ENCODE measurements around the gene PLCB3. TPM values are rescaled to one million over a fixed set of nuclear protein-coding genes. Genes with fewer than 3 reads are reported as not detected.

The PLCB3 gene
- total RNA-seq, 1 donor from 2014 or later = 48.7 TPM

DNA sequence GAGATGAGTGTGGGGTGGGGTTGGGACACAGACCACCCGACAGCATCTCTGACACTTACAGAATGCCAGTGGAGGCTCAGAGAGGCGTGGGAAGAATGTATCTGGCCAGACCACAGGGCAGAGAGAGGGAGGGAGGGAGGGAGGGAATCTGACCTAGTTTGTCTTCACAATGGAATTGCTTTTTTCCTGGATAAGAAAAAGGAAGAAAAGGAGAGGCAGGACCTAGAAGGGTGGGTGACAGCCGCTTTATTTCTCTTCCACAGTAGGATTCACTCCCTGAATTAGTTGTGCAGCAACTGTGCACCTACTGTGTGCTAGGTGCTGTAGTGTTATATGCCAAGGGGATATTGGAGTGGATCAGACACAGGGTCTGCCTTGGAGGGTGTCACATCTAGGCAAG, 43.4 kb downstream of the PLCB3 start:
- H3K4me2 ChIP-seq (ENCODE audit: low read length) = no peak overlapping the region
- no peak overlapping the region for H3K4me3 ChIP-seq (ENCODE audit: insufficient read depth, low read depth, low read length)
- H3K9ac ChIP-seq (ENCODE audit: low read length) = no peak overlapping the region
- no peaks in the 10 kb centered on the region for H3K36me3 ChIP-seq (ENCODE audit: insufficient read depth, low read length)
- DNase-seq (ENCODE audit: low read depth) = peak; percentile 22
- no peaks in the 10 kb centered on the region for H3K79me2 ChIP-seq (ENCODE audit: insufficient read depth, low read length)
- no peak overlapping the region for H2AFZ ChIP-seq (ENCODE audit: low read depth, low read length)
- peaks cover 4% of the 10 kb centered on the region for H3K4me1 ChIP-seq (ENCODE audit: insufficient read depth, low read length)
- no peak overlapping the region for H3K27ac ChIP-seq (ENCODE audit: low read depth, low read length)
- peaks cover 26% of the 10 kb centered on the region for H4K20me1 ChIP-seq (ENCODE audit: insufficient read depth, low read length)
- no peaks in the 10 kb centered on the region for H3K9me3 ChIP-seq (ENCODE audit: insufficient read depth, low read depth, low read length)
- H3K36me3 Mint-ChIP-seq (ENCODE audit: low read depth, unreplicated experiment) = peaks cover 4% of the 10 kb centered on the region
- H3K4me3 Mint-ChIP-seq (ENCODE audit: unreplicated experiment) = peak overlapping the region; percentile 76
- H3K4me1 Mint-ChIP-seq (ENCODE audit: low read depth, unreplicated experiment) = peaks cover 10% of the 10 kb centered on the region
- peaks cover 64% of the 10 kb centered on the region for H3K27me3 Mint-ChIP-seq (ENCODE audit: low read depth, unreplicated experiment)
- peak overlapping the region; percentile 67 for H3K27ac Mint-ChIP-seq (ENCODE audit: unreplicated experiment)
- no peaks in the 10 kb centered on the region for H3K9me3 Mint-ChIP-seq (ENCODE audit: unreplicated experiment)
- no peak for FAIRE-seq
- TF ChIP-seq, protein P1, sequence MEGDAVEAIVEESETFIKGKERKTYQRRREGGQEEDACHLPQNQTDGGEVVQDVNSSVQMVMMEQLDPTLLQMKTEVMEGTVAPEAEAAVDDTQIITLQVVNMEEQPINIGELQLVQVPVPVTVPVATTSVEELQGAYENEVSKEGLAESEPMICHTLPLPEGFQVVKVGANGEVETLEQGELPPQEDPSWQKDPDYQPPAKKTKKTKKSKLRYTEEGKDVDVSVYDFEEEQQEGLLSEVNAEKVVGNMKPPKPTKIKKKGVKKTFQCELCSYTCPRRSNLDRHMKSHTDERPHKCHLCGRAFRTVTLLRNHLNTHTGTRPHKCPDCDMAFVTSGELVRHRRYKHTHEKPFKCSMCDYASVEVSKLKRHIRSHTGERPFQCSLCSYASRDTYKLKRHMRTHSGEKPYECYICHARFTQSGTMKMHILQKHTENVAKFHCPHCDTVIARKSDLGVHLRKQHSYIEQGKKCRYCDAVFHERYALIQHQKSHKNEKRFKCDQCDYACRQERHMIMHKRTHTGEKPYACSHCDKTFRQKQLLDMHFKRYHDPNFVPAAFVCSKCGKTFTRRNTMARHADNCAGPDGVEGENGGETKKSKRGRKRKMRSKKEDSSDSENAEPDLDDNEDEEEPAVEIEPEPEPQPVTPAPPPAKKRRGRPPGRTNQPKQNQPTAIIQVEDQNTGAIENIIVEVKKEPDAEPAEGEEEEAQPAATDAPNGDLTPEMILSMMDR (IDR thresholded peaks at IDR 0.05; ENCODE audit: insufficient read depth, low read depth, low read length) = no peak
- no peak for TF ChIP-seq EZH2 (IDR thresholded peaks at IDR 0.05; ENCODE audit: insufficient read depth, low read length)
- H3K27me3 ChIP-seq (ENCODE audit: insufficient read depth, low read length) = peaks cover 81% of the 10 kb centered on the region

DNA sequence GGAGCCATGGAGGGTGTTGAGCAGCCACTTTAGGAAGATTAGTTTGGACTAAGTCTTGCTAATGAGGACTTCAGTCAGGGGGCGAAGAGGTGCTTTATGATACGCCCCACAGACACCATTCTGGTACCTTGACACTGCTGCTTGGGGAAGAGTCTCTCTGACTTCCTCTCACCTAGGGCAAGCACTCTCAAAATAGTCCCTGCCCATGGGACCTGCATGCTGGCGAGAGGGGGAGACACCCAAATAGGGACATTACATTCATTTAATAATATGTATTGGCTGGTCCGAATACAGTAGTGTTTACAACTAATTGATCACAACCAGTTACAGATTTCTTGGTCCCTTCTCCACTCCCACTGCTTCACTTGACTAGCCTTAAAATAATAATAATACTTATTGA, 44.4 kb downstream of the PLCB3 start:
- Histone ChIP-seq H3K36me3 (ENCODE audit: insufficient read depth, low read length) (no peaks in the 10 kb centered on the region), H3K27me3 (ENCODE audit: insufficient read depth, low read length) (peaks cover 85% of the 10 kb centered on the region), H3K27ac (ENCODE audit: low read depth, low read length) (no peak overlapping the region), H2AFZ (ENCODE audit: low read depth, low read length) (no peak overlapping the region), H3K9ac (ENCODE audit: low read length) (no peak overlapping the region), H3K4me1 (ENCODE audit: insufficient read depth, low read length) (peaks cover 10% of the 10 kb centered on the region), H3K79me2 (ENCODE audit: insufficient read depth, low read length) (no peaks in the 10 kb centered on the region), H3K9me3 (ENCODE audit: insufficient read depth, low read depth, low read length) (no peaks in the 10 kb centered on the region), H4K20me1 (ENCODE audit: insufficient read depth, low read length) (peaks cover 18% of the 10 kb centered on the region), H3K4me2 (ENCODE audit: low read length) (no peak overlapping the region), H3K4me3 (ENCODE audit: insufficient read depth, low read depth, low read length) (no peak overlapping the region)
- H3K9me3 Mint-ChIP-seq (ENCODE audit: unreplicated experiment) = no peaks in the 10 kb centered on the region
- no peak overlapping the region for H3K4me3 Mint-ChIP-seq (ENCODE audit: unreplicated experiment)
- peaks cover 62% of the 10 kb centered on the region for H3K27me3 Mint-ChIP-seq (ENCODE audit: low read depth, unreplicated experiment)
- H3K4me1 Mint-ChIP-seq (ENCODE audit: low read depth, unreplicated experiment) = peaks cover 10% of the 10 kb centered on the region
- no peaks in the 10 kb centered on the region for H3K36me3 Mint-ChIP-seq (ENCODE audit: low read depth, unreplicated experiment)
- TF ChIP-seq, protein P1 (IDR thresholded peaks at IDR 0.05; ENCODE audit: insufficient read depth, low read depth, low read length) = no peak
- TF ChIP-seq EZH2 (IDR thresholded peaks at IDR 0.05; ENCODE audit: insufficient read depth, low read length) = no peak
- no peak overlapping the region for H3K27ac Mint-ChIP-seq (ENCODE audit: unreplicated experiment)
- DNase-seq (ENCODE audit: low read depth) (no peak), FAIRE-seq (no peak)

DNA sequence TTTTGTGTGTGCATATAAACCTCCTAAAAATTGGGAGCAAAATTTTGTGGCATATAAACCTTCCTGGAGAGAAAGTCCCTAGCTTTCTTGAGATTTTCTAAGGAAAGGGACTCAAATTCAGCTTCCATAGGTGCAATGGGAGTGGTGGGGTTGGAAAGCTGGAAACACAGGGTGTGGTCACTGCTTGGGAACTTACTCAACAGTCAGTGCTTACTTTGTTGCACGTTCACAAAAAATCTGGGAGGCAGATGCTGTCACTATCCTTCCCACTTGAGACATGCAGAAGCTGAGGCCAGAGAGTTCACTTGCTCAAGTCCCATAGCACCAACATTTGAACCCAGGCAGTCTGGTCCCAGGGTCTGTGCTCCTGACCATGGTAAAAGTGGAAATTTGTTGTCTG, 44.9 kb downstream of the PLCB3 start:
- H3K9ac ChIP-seq (ENCODE audit: low read length) = no peak overlapping the region
- H3K4me2 ChIP-seq (ENCODE audit: low read length) = no peak overlapping the region
- H3K79me2 ChIP-seq (ENCODE audit: insufficient read depth, low read length) = no peaks in the 10 kb centered on the region
- H3K36me3 ChIP-seq (ENCODE audit: insufficient read depth, low read length) = no peaks in the 10 kb centered on the region
- TF ChIP-seq EZH2 (IDR thresholded peaks at IDR 0.05; ENCODE audit: insufficient read depth, low read length) = no peak
- TF ChIP-seq, protein P1 (IDR thresholded peaks at IDR 0.05; ENCODE audit: insufficient read depth, low read depth, low read length) = no peak
- Mint-ChIP-seq H3K36me3 (ENCODE audit: low read depth, unreplicated experiment) (no peaks in the 10 kb centered on the region), H3K9me3 (ENCODE audit: unreplicated experiment) (no peaks in the 10 kb centered on the region), H3K27me3 (ENCODE audit: low read depth, unreplicated experiment) (peaks cover 64% of the 10 kb centered on the region), H3K27ac (ENCODE audit: unreplicated experiment) (no peak overlapping the region), H3K4me3 (ENCODE audit: unreplicated experiment) (no peak overlapping the region), H3K4me1 (ENCODE audit: low read depth, unreplicated experiment) (peaks cover 10% of the 10 kb centered on the region)
- DNase-seq (ENCODE audit: low read depth) (no peak), FAIRE-seq (no peak)
- no peak overlapping the region for H3K27ac ChIP-seq (ENCODE audit: low read depth, low read length)
- no peak overlapping the region for H2AFZ ChIP-seq (ENCODE audit: low read depth, low read length)
- peaks cover 14% of the 10 kb centered on the region for H3K4me1 ChIP-seq (ENCODE audit: insufficient read depth, low read length)
- H3K27me3 ChIP-seq (ENCODE audit: insufficient read depth, low read length) = peaks cover 82% of the 10 kb centered on the region
- no peak overlapping the region for H3K4me3 ChIP-seq (ENCODE audit: insufficient read depth, low read depth, low read length)
- peaks cover 15% of the 10 kb centered on the region for H4K20me1 ChIP-seq (ENCODE audit: insufficient read depth, low read length)
- no peaks in the 10 kb centered on the region for H3K9me3 ChIP-seq (ENCODE audit: insufficient read depth, low read depth, low read length)

Data from astrocyte (in vitro differentiated cells and primary cell).